Neural cell (in vitro differentiated cells): ENCODE results near the gene KLHL17.

Source experiments
- CTCF ChIP-seq: fragments of 450-650 bp; IDR thresholded peaks from 2 replicates; pipeline ENCODE4 v1.5.1; 2014; ENCODE audit warnings: antibody characterized with exemption, mild to moderate bottlenecking, moderate library complexity; ENCODE audit not compliant: poor library complexity, severe bottlenecking
- EP300 ChIP-seq: fragments of 450-650 bp; conservative IDR thresholded peaks from 2 replicates; pipeline ENCODE4 v1.6.1; 2014; ENCODE audit warnings: antibody characterized with exemption, mild to moderate bottlenecking, moderate library complexity; ENCODE audit not compliant: poor library complexity, severe bottlenecking
- EZH2 ChIP-seq: fragments of 200-600, 300-800 bp; shearing (Covaris generic), sonication (generic); IDR thresholded peaks from 2 replicates; pipeline ENCODE4 v1.6.1; 2014; ENCODE audit warnings: antibody characterized with exemption, low read length, borderline replicate concordance, mild to moderate bottlenecking; ENCODE audit not compliant: insufficient read depth, poor library complexity, severe bottlenecking
- MXI1 ChIP-seq: fragments of 450-650 bp; conservative IDR thresholded peaks from 2 replicates; pipeline ENCODE4 v1.6.1; 2014; ENCODE audit warnings: antibody characterized with exemption, mild to moderate bottlenecking; ENCODE audit not compliant: poor library complexity, severe bottlenecking
- POLR2AphosphoS5 ChIP-seq: IDR thresholded peaks from 2 replicates; pipeline ENCODE4 v1.6.1; 2012
- RAD21 ChIP-seq: fragments of 450-650 bp; conservative IDR thresholded peaks from 2 replicates; pipeline ENCODE4 v1.6.1; 2014; ENCODE audit warnings: antibody characterized with exemption, mild to moderate bottlenecking, moderate library complexity
- REST ChIP-seq: IDR thresholded peaks from 2 replicates; pipeline ENCODE4 v1.6.1; 2012; ENCODE audit warnings: borderline replicate concordance
- SMC3 ChIP-seq: fragments of 450-650 bp; conservative IDR thresholded peaks from 2 replicates; pipeline ENCODE4 v1.6.1; 2014; ENCODE audit warnings: antibody characterized with exemption, mild to moderate bottlenecking, moderate library complexity; ENCODE audit not compliant: poor library complexity
- TAF1 ChIP-seq: IDR thresholded peaks from 2 replicates; pipeline ENCODE4 v1.6.1; 2012; ENCODE audit warnings: low read depth

GRCh38 chr1:960363-961131 is at the start of gene KLHL17:
- TF ChIP-seq POLR2AphosphoS5 (peak; percentile 49), CTCF (no peak), EZH2 (no peak), EP300 (peak; percentile 47), REST (peak; percentile 57), RAD21 (no peak), TAF1 (peak; percentile 27), MXI1 (peak; percentile 18), SMC3 (no peak)
